HepG2 (cell line): ENCODE measurements around the gene CACNA1I. TPM values are rescaled to one million over a fixed set of nuclear protein-coding genes. Genes with fewer than 3 reads are reported as not detected.

Experiments used
- ATAC-seq: fragments of 200-7000 bp; cut with Tn5 transposase; 3 replicates; pipeline ENCODE4 v1.9.1; 2020; ENCODE audit warnings: mild to moderate bottlenecking, moderate library complexity
- BruUV-seq: library from RNA; stranded (reverse); fragments of 400-500 nt; replicated peaks from 2 replicates; lab custom pipeline; 2021; lab: Mats Ljungman, UMichigan
- CTCF ChIA-PET: fragments of 300-600 bp; formaldehyde crosslinking; extraction: SDS; loops from one replicate; lab custom pipeline; 2021; ENCODE audit warnings: low total read pairs, inconsistent platforms, low intra/inter-chr PET ratio; lab: Yijun Ruan, JAX
- POLR2A ChIA-PET: fragments of 350-600 bp; sonication (Branson Sonifier 250); formaldehyde crosslinking; loops from one replicate; lab custom pipeline; 2020; ENCODE audit warnings: antibody characterized with exemption, inconsistent platforms; lab: Yijun Ruan, JAX
- DNase-seq: peaks from one replicate; pipeline ENCODE4 v3.0.0-alpha.2; 2015; ENCODE audit warnings: low spot score
- FAIRE-seq: peaks from 3 replicates; lab custom pipeline; 2011; peaks lifted over from hg19 to GRCh38; lab: Jason Lieb, UNC
- H2AFZ ChIP-seq: one replicate; pipeline ENCODE4 v1.6.1; 2011; ENCODE audit warnings: low read length, inconsistent platforms
- H3K27ac ChIP-seq: fragments of 300-600 bp; 3 replicates; pipeline ENCODE4 v1.8.0; 2011; ENCODE audit warnings: mixed run types, mild to moderate bottlenecking, mixed read lengths, low read length, inconsistent platforms; ENCODE audit not compliant: insufficient read depth; ENCODE audit errors: extremely low read length
- H3K27me3 ChIP-seq, 2 experiments: fragments of 200-600 bp in 1 of 2; 2 replicates in 1 of 2; 3 replicates in 1 of 2; pipeline versions ENCODE4 v1.6.0 to v1.8.0; 2011; ENCODE audit warnings: low read length in 2 of 2, mild to moderate bottlenecking in 2 of 2, moderate library complexity in 2 of 2, inconsistent platforms in 1 of 2; ENCODE audit not compliant: insufficient read depth in 2 of 2, control insufficient read depth in 1 of 2
- H3K36me3 ChIP-seq, 2 experiments: fragments of 200-600 bp in 1 of 2; replicated peaks in 1 of 2; 2 replicates in 1 of 2; 3 replicates in 1 of 2; pipeline versions ENCODE4 v1.5.1 to v1.8.0; 2011; ENCODE audit warnings: low read length in 2 of 2, inconsistent platforms in 1 of 2; ENCODE audit not compliant: insufficient read depth in 2 of 2, control insufficient read depth in 1 of 2
- H3K4me1 ChIP-seq: 2 replicates; pipeline ENCODE4 v1.5.1; 2012; ENCODE audit warnings: low read length, inconsistent platforms; ENCODE audit not compliant: insufficient read depth
- H3K4me2 ChIP-seq: 2 replicates; pipeline ENCODE4 v1.6.0; 2011; ENCODE audit warnings: low read depth, low read length, inconsistent platforms
- H3K4me3 ChIP-seq, 3 experiments: fragments of 200-600 bp in 1 of 3; sonication (generic), shearing (Covaris generic) in 1 of 3; replicated peaks in 1 of 3; 2 replicates each; pipeline ENCODE4 v1.5.1; 2011 to 2016; ENCODE audit warnings: low read length in 3 of 3, inconsistent platforms in 2 of 3, low read depth in 2 of 3, mild to moderate bottlenecking in 2 of 3, control low read depth in 1 of 3, mixed read lengths in 1 of 3; ENCODE audit not compliant: insufficient read depth in 1 of 3
- H3K79me2 ChIP-seq: one replicate; pipeline ENCODE4 v1.6.1; 2011; ENCODE audit warnings: low read length, inconsistent platforms; ENCODE audit not compliant: insufficient read depth
- H3K9ac ChIP-seq: 2 replicates; pipeline ENCODE4 v1.6.0; 2011; ENCODE audit warnings: mild to moderate bottlenecking, low read depth, low read length, inconsistent platforms; ENCODE audit not compliant: insufficient read depth
- H3K9me3 ChIP-seq: 2 replicates; pipeline ENCODE4 v1.5.1; 2012; ENCODE audit warnings: mild to moderate bottlenecking, low read length
- H4K20me1 ChIP-seq: 2 replicates; pipeline ENCODE4 v1.6.0; 2011; ENCODE audit warnings: inconsistent platforms, mild to moderate bottlenecking, low read length, moderate library complexity; ENCODE audit not compliant: insufficient read depth
- ATF7 ChIP-seq, 2 experiments: fragments of 450-650 bp in 1 of 2; sonication (generic) in 1 of 2; formaldehyde crosslinking in 1 of 2; IDR thresholded peaks; 2 replicates each; pipeline versions ENCODE4 v1.4.0 to v1.6.1; 2016 to 2020; ENCODE audit warnings: antibody characterized with exemption in 1 of 2, mild to moderate bottlenecking in 1 of 2, missing genetic modification reagents in 1 of 2
- CENPX ChIP-seq: sonication (generic); formaldehyde crosslinking; IDR thresholded peaks from 2 replicates; pipeline ENCODE4 v1.9.0; 2021; ENCODE audit warnings: mild to moderate bottlenecking, missing genetic modification reagents, moderate library complexity
- EP300 ChIP-seq, 3 experiments: sonication (generic) in 1 of 3; formaldehyde crosslinking in 1 of 3; IDR thresholded peaks; 2 replicates each; pipeline versions ENCODE4 v1.5.1 to v1.6.1; 2011 to 2020; ENCODE audit warnings: low read depth in 2 of 3, low read length in 2 of 3, borderline replicate concordance in 1 of 3, improper control_type of control experiment in 1 of 3, mild to moderate bottlenecking in 1 of 3, missing genetic modification reagents in 1 of 3, moderate library complexity in 1 of 3
- HMG20A ChIP-seq: IDR thresholded peaks from 2 replicates; pipeline ENCODE4 v1.6.1; 2016; ENCODE audit warnings: borderline replicate concordance
- HNRNPUL1 ChIP-seq: fragments of 200-400 bp; formaldehyde crosslinking; IDR thresholded peaks from 2 replicates; pipeline ENCODE4 v1.6.1; 2017; ENCODE audit warnings: low read depth, mild to moderate bottlenecking, low read length, moderate library complexity
- SP4 ChIP-seq: sonication (generic); formaldehyde crosslinking; IDR thresholded peaks from 2 replicates; pipeline ENCODE4 v1.8.1; 2023; ENCODE audit warnings: mild to moderate bottlenecking, missing genetic modification reagents
- SRF ChIP-seq: IDR thresholded peaks from 2 replicates; pipeline ENCODE4 v1.6.1; 2011; ENCODE audit warnings: mild to moderate bottlenecking, low read depth, low read length, moderate library complexity
- ZBTB3 ChIP-seq: sonication (generic); formaldehyde crosslinking; IDR thresholded peaks from 2 replicates; pipeline ENCODE4 v1.4.0; 2020; ENCODE audit warnings: low read depth, mild to moderate bottlenecking, moderate library complexity, missing genetic modification reagents, borderline replicate concordance
- ZBTB7B ChIP-seq: sonication (generic); formaldehyde crosslinking; IDR thresholded peaks from 2 replicates; pipeline ENCODE4 v1.4.0; 2020; ENCODE audit warnings: missing genetic modification reagents
- ZNF20 ChIP-seq: sonication (generic); formaldehyde crosslinking; IDR thresholded peaks from 2 replicates; pipeline ENCODE4 v1.4.0; 2020; ENCODE audit warnings: mild to moderate bottlenecking, moderate library complexity, missing genetic modification reagents
- ZNF367 ChIP-seq: sonication (generic); formaldehyde crosslinking; IDR thresholded peaks from 2 replicates; pipeline ENCODE4 v1.4.0; 2020; ENCODE audit warnings: missing genetic modification reagents, borderline replicate concordance
- ZSCAN31 ChIP-seq: sonication (generic); formaldehyde crosslinking; IDR thresholded peaks from 2 replicates; pipeline ENCODE4 v1.5.0; 2020; ENCODE audit warnings: low read depth, mild to moderate bottlenecking, missing genetic modification reagents
- WGBS: methylation state at CpG from one replicate; pipeline ENCODE4 v1.1.6; 2017; ENCODE audit warnings: low lambda C conversion rate; 5-methylcytosine and 5-hydroxymethylcytosine counted together
- in situ Hi-C: cut with HindIII; loops from 2 replicates; pipeline ENCODE4 v1.10.0; 2017; ENCODE audit warnings: low pct_unique_long_range_greater_than_20kb; ENCODE audit not compliant: extremely low pct_ligation_motif_present
- intact Hi-C: fragments of 100-400 bp; cut with micrococcal nuclease; formaldehyde crosslinking; loops from one replicate; pipeline ENCODE4 v1.10.0; 2022; ENCODE audit not compliant: unreplicated experiment
- polyA plus RNA-seq, 8 experiments: library from polyadenylated mRNA; depleted of rRNA in 3 of 8; stranded (reverse) in 7 of 8; unstranded in 1 of 8; fragments of >200 nt; fragmentation: Illumina TruSeq in 4 of 8; extraction: Trizol in 4 of 8; gene quantifications; 2 replicates each; pipeline versions ENCODE4 v1.2.1 to v1.2.3, GENCODE V29; 2011 to 2016; ENCODE audit warnings: low read depth in 4 of 8, missing spikeins in 1 of 8, mixed read lengths in 1 of 8; ENCODE audit not compliant: insufficient read depth in 1 of 8
- total RNA-seq, 5 experiments: library from RNA; depleted of rRNA; stranded (reverse); fragments of >200 nt; fragmentation: Illumina TruSeq; extraction: Trizol; gene quantifications; 2 replicates each; pipeline ENCODE4 v1.2.3, GENCODE V29; 2016; ENCODE audit warnings: low read depth in 1 of 5
- TF ChIP-seq, protein P1 (sequence below): sonication (generic); formaldehyde crosslinking; IDR thresholded peaks from 2 replicates; pipeline ENCODE4 v1.5.0; 2020; ENCODE audit warnings: mild to moderate bottlenecking, missing genetic modification reagents
- TF ChIP-seq, protein P2 (sequence below): sonication (generic); formaldehyde crosslinking; IDR thresholded peaks from 2 replicates; pipeline ENCODE4 v1.8.1; 2023; ENCODE audit warnings: missing genetic modification reagents, mild to moderate bottlenecking, borderline replicate concordance

The CACNA1I gene
- total and polyA plus RNA-seq, 2 of the 13 experiments (the other 11 are each of a cell fraction or from before 2014, with no cell fraction given) = not detected

DNA sequence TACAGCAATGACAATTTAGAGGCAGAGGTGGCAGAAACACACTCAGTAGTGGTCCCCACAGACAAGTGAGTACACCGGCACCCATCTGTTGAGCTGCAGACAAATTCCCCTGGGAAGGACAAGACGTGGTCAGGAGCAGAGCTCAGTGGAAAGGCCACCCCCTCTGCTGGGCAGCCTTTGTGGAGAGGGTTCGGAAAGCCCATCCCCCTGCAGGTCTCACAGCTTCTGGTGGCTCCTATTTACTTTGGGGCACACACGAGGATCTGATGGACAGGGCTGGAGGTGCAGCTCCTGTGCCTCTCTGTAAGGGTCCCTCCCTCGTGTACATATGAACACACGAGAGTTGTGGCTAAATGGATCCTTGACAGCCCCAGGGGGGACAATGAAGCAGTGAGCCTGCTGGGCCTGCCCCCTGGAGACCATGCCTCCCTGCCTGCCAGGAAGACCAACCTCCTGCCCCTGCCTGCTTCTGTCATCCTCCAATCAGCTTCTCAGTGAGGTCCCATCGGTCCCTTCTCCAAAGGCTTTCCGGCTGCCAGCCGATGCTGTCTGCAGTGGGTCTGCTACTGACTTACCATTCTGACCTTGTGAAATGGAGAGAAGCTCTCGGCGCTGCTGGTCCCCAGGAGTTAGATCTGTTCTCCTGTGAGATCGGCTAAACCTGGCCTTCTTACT, 161.5 kb downstream of the CACNA1I start (continued):
- TF ChIP-seq ZBTB7B (CRISPR knock-in tag) = no peak

GRCh38 chr22:39732625-39733024, 162.1 kb downstream of the CACNA1I start:
- Histone ChIP-seq H3K79me2 (no peaks in the 10 kb centered on the region), H3K27ac (no peak overlapping the region), H3K27me3 (peaks cover 8 to 48% of the 10 kb centered on the region in 2 experiments; a peak in 4 of 5 replicates), H4K20me1 (no peaks in the 10 kb centered on the region), H3K9me3 (no peaks in the 10 kb centered on the region), H2AFZ (no peak overlapping the region), H3K9ac (no peak overlapping the region), H3K4me1 (no peaks in the 10 kb centered on the region), H3K36me3 (no peaks in the 10 kb centered on the region), H3K4me3 (no peak overlapping the region), H3K4me2 (no peak overlapping the region)
- ATAC-seq (no peak), FAIRE-seq (no peak), DNase-seq (no peak)
- in situ Hi-C loops = no loop called here
- POLR2A ChIA-PET = no interaction called here
- intact Hi-C loops = no loop called here
- CTCF ChIA-PET = no interaction called here
- TF ChIP-seq SRF (no peak), HNRNPUL1 (no peak), ATF7 (IDR thresholded peaks at IDR 0.05) (no peak), ATF7 (CRISPR knock-in tag; IDR thresholded peaks at IDR 0.05) (no peak), SP4 (CRISPR knock-in tag) (no peak), ZSCAN31 (CRISPR knock-in tag) (no peak)
- BruUV-seq = no TSS peak
- 12% methylated on average over 8 of the region's 8 CpGs for WGBS

GRCh38 chr22:39733191-39733590, 162.6 kb downstream of the CACNA1I start:
- Histone ChIP-seq H4K20me1 (no peaks in the 10 kb centered on the region), H3K27ac (no peak overlapping the region), H3K27me3 (peaks cover 8 to 51% of the 10 kb centered on the region in 2 experiments; a peak in 4 of 5 replicates), H3K4me3 (no peak overlapping the region), H3K9me3 (no peaks in the 10 kb centered on the region), H3K79me2 (no peaks in the 10 kb centered on the region), H3K4me2 (no peak overlapping the region), H3K9ac (no peak overlapping the region), H3K36me3 (no peaks in the 10 kb centered on the region), H3K4me1 (no peaks in the 10 kb centered on the region), H2AFZ (no peak overlapping the region)
- FAIRE-seq = no peak
- intact Hi-C loops = no loop called here
- in situ Hi-C loops = no loop called here
- POLR2A ChIA-PET = no interaction called here
- no TSS peak for BruUV-seq
- no peak for ATAC-seq
- no peak for DNase-seq
- CTCF ChIA-PET = no interaction called here
- WGBS = 8% methylated on average over 1 of the region's 2 CpGs
- TF ChIP-seq ZNF367 (CRISPR knock-in tag) (no peak), CENPX (CRISPR knock-in tag) (no peak), ZNF20 (no peak), EP300 (IDR thresholded peaks at IDR 0.05; ENCODE audit: low read depth in 2 of 2, low read length in 2 of 2) (no peak), EP300 (CRISPR knock-in tag; IDR thresholded peaks at IDR 0.05; ENCODE audit: borderline replicate concordance) (no peak), HMG20A (CRISPR knock-in tag) (no peak), ZBTB3 (CRISPR knock-in tag) (no peak)
- TF ChIP-seq, protein P1, sequence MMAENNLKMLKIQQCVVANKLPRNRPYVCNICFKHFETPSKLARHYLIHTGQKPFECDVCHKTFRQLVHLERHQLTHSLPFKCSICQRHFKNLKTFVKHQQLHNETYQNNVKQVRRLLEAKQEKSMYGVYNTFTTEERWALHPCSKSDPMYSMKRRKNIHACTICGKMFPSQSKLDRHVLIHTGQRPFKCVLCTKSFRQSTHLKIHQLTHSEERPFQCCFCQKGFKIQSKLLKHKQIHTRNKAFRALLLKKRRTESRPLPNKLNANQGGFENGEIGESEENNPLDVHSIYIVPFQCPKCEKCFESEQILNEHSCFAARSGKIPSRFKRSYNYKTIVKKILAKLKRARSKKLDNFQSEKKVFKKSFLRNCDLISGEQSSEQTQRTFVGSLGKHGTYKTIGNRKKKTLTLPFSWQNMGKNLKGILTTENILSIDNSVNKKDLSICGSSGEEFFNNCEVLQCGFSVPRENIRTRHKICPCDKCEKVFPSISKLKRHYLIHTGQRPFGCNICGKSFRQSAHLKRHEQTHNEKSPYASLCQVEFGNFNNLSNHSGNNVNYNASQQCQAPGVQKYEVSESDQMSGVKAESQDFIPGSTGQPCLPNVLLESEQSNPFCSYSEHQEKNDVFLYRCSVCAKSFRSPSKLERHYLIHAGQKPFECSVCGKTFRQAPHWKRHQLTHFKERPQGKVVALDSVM (CRISPR knock-in tag) = no peak
- TF ChIP-seq, protein P2, sequence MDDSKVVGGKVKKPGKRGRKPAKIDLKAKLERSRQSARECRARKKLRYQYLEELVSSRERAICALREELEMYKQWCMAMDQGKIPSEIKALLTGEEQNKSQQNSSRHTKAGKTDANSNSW (CRISPR knock-in tag) = no peak
